MCF 10A (cell line): Measurements from ENCODE around the gene IGFALS. TPM values are rescaled to one million over a fixed set of nuclear protein-coding genes. Genes with fewer than 3 reads are reported as not detected.

ENCODE experiments used
- BruUV-seq: library from RNA; stranded (reverse); fragments of 400-500 nt; replicated peaks from 2 replicates; lab custom pipeline; 2021; lab: Mats Ljungman, UMichigan
- CTCF ChIA-PET: fragments of 300-600 bp; sonication (Branson Sonifier 250); formaldehyde crosslinking; extraction: SDS; loops from one replicate; lab custom pipeline; 2021; ENCODE audit warnings: antibody characterized with exemption, inconsistent platforms; lab: Yijun Ruan, JAX
- POLR2A ChIA-PET: fragments of 300-600, 350-650 bp; sonication (Branson Sonifier 250); formaldehyde crosslinking; extraction: SDS; loops from one replicate; lab custom pipeline; 2020; ENCODE audit warnings: antibody characterized with exemption, inconsistent platforms; lab: Yijun Ruan, JAX
- DNase-seq: peaks from one replicate; pipeline ENCODE4 v3.0.0-alpha.2; 2018; ENCODE audit not compliant: unreplicated experiment
- H3K27ac Mint-ChIP-seq: one replicate; pipeline ENCODE4 v1.8.0; 2022; ENCODE audit warnings: mild to moderate bottlenecking, low read depth, mixed read lengths; ENCODE audit not compliant: unreplicated experiment
- H3K27me3 Mint-ChIP-seq: one replicate; pipeline ENCODE4 v1.8.0; 2022; ENCODE audit warnings: mixed read lengths; ENCODE audit not compliant: insufficient read depth, unreplicated experiment
- H3K36me3 Mint-ChIP-seq: one replicate; pipeline ENCODE4 v1.8.0; 2022; ENCODE audit warnings: mild to moderate bottlenecking, moderate library complexity, mixed read lengths; ENCODE audit not compliant: insufficient read depth, unreplicated experiment
- H3K4me1 Mint-ChIP-seq: one replicate; pipeline ENCODE4 v1.8.0; 2022; ENCODE audit warnings: mixed read lengths; ENCODE audit not compliant: insufficient read depth, unreplicated experiment
- H3K4me3 Mint-ChIP-seq: one replicate; pipeline ENCODE4 v1.8.0; 2022; ENCODE audit warnings: mild to moderate bottlenecking, moderate library complexity, mixed read lengths; ENCODE audit not compliant: unreplicated experiment
- H3K9me3 Mint-ChIP-seq: one replicate; pipeline ENCODE4 v1.8.0; 2022; ENCODE audit warnings: mixed read lengths; ENCODE audit not compliant: unreplicated experiment
- CTCF ChIP-seq: fragments of 200-600 bp; IDR thresholded peaks from one replicate; pipeline ENCODE4 v1.8.0; 2022; ENCODE audit warnings: antibody characterized with exemption, mild to moderate bottlenecking; ENCODE audit not compliant: unreplicated experiment
- intact Hi-C: fragments of 100-400 bp; cut with micrococcal nuclease; formaldehyde crosslinking; loops from 2 replicates; pipeline ENCODE4 v1.14.1; 2022
- total RNA-seq: library from RNA; stranded (reverse); gene quantifications from 2 replicates; pipeline ENCODE4 v1.2.3, GENCODE V29; 2022

IGFALS gene
- total RNA-seq, 1 experiment from 2014 or later: not detected

DNA sequence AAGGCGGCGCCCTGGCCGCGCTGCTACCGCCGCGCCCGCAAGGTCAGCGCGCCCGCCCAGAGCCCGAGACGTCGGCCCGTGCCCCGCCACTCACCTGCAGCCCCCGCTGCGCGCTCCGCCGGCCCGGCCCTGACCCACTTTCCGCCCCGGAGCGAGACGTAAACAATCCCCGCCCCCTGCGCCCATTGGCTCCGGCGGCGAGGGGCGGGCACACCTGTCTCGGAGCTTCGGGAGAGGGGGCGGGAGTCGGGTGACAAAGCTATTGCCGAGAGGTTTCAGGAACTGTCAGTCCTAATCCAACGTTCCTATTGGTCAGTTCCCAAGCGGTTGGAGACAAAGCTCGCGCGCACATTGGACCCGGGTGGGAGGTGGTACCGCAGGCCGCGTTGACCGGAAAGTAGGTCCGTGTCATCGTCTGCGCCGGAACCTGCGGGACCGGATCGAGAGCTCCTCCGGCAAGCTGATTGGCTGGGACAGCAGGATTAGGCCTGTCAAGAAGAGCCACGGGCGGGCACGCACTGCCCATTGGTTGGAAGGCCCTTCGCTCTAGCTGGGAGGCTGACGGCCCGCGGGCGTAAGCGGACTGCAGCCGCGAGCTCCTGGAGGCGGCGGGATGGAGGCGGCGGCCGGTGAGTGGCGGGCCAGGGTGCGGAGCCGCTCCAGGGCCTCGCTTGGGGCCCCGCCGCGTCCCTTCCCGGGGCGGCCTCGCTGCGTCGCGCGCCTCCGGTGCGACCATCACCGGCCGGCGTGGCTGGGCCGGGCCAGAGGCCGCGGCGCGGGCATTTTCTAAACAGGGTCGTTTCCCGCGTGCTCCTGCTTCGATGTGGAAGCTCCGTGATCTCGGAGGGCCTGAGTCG lies 10.9 kb downstream of the IGFALS start, which contains the start of the genes NUBP2 and SPSB3:
TSS of gene NUBP2 (plus strand) at position 553 of the 857 bp plus-strand sequence. CDS start at position 614, 61 bp downstream.
TSS of gene SPSB3 (minus strand) at position 164 of the 857 bp plus-strand sequence. CDS start 1,088 bp downstream, outside the sequence.
- Mint-ChIP-seq H3K27me3 (no peaks in the 10 kb centered on the region), H3K4me3 (peak within 1 kb of the TSS; percentile 88), H3K4me1 (peaks cover 9% of the 10 kb centered on the region), H3K27ac (peak within 1 kb of the TSS; percentile 78), H3K36me3 (peaks cover 56% of the 10 kb centered on the region), H3K9me3 (no peaks in the 10 kb centered on the region)
- intact Hi-C loops: no loop called here
- CTCF ChIA-PET: interaction anchor here (0.6 to 0.7 kb wide), 5 partner anchors 9 to 483 kb away, joined by 3 to 4 read pairs (median 3); no protein-coding TSS in a partner anchor
- BruUV-seq: no TSS peak
- no peak for TF ChIP-seq CTCF
- DNase-seq: peak; percentile 100
- POLR2A ChIA-PET: interaction anchor here (0.6 to 6.1 kb wide), 48 partner anchors 9 to 1811 kb away, joined by 3 to 137 read pairs (median 6); partner anchors contain the start of genes CRAMP1, EME2, FAHD1 and HAGH

DNA sequence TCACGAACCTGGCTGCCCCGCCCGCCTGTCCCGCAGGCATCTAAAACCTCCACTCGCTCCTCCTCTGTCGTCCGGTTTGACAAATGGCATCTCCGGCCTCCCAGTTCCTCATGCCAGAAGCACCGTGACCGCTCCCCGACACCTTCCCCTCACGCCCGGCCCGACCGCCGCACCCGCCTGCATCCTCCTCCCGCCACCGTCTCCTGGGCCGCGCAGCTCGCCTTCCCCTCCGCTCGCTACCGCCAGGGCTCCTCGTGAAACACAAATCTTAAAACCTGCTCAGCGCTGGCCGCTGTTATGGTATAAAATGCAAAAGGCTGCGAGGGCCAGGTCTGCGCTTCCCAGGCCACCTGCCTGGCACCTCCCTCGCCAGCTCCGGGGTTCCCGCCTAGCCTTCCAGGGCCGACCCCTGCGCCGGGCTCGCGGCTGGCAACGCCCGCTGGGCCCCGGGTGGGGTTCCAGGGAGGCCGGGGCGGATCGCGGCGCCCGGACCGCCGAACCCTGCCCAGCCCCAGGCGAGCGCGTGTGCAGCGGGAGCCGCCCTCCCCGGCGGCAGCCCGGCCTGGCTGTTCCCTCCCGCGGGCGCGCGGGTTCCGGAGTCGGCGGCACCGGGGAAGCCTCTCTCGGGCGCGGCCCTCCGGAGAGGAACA lies 11.6 kb downstream of the IGFALS start:
- intact Hi-C loops: no loop called here
- DNase-seq: no peak
- Mint-ChIP-seq H3K27ac (peak overlapping the region; percentile 78), H3K36me3 (peaks cover 58% of the 10 kb centered on the region), H3K4me3 (peak overlapping the region; percentile 88), H3K9me3 (no peaks in the 10 kb centered on the region), H3K27me3 (no peaks in the 10 kb centered on the region), H3K4me1 (peaks cover 9% of the 10 kb centered on the region)
- TF ChIP-seq CTCF: no peak
- BruUV-seq: no TSS peak
- ChIA-PET CTCF (interaction anchor here (0.6 kb wide), 1 partner anchor 463 kb away, joined by 4 read pairs; no protein-coding TSS in a partner anchor), POLR2A (interaction anchor here (0.6 to 6.1 kb wide), 40 partner anchors 10 to 1812 kb away, joined by 3 to 137 read pairs (median 6); partner anchors contain the start of genes CRAMP1, EME2, FAHD1 and HAGH)

- H3K36me3 Mint-ChIP-seq: peaks cover 64% of the 10 kb centered on the region
These were observed 12.3 kb downstream of the IGFALS start for GRCh38 chr16:1781254-1781653.

More at GRCh38 chr16:1781254-1781653, 12.3 kb downstream of the IGFALS start:
- no TSS peak for BruUV-seq
- H3K27ac Mint-ChIP-seq: peak overlapping the region; percentile 78
- CTCF ChIA-PET: no interaction called here
- DNase-seq: no peak
- no peaks in the 10 kb centered on the region for H3K9me3 Mint-ChIP-seq
- intact Hi-C loops: no loop called here
- no peaks in the 10 kb centered on the region for H3K27me3 Mint-ChIP-seq
- peaks cover 9% of the 10 kb centered on the region for H3K4me1 Mint-ChIP-seq
- TF ChIP-seq CTCF: no peak
- H3K4me3 Mint-ChIP-seq: peak overlapping the region; percentile 88
- POLR2A ChIA-PET: interaction anchor here (0.6 to 6.1 kb wide), 16 partner anchors 10 to 1020 kb away, joined by 3 to 137 read pairs (median 8); partner anchors contain the start of genes CRAMP1, EME2, FAHD1 and HAGH
